ENCODE data around the gene DAPK3.
"Not testable (repeated sequence)": the region's sequence is repeated elsewhere in the genome, so short reads cannot be mapped to it uniquely, and the experiment has no call there.

Gene DAPK3

DNA sequence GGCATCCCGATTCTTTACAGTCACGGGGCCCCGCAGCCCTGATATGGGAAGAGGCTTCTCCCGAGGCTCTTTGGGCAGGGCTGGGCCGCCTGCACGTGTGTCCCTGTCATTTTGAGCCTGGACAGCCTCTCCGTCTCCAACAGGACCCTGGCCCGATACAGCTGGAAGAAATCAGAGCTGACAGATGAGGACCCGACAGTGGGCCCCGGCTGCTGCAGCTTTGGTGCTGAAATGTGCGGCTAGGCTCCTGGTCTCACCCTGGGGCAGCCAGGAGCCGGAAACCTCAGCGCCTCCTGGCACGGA is 39.9 kb upstream of the DAPK3 start:
- peaks cover 14% of the 10 kb centered on the region for H3K36me3 Mint-ChIP-seq
- no peak overlapping the region for H3K4me3 Mint-ChIP-seq
- no peak for DNase-seq (ENCODE audit: low spot score in 2 of 2)
- no peak for ATAC-seq
- peaks cover 35% of the 10 kb centered on the region for H3K4me1 Mint-ChIP-seq
- H3K9me3 Mint-ChIP-seq = no peaks in the 10 kb centered on the region
- H3K27ac Mint-ChIP-seq = peak overlapping the region; percentile 80

DNA sequence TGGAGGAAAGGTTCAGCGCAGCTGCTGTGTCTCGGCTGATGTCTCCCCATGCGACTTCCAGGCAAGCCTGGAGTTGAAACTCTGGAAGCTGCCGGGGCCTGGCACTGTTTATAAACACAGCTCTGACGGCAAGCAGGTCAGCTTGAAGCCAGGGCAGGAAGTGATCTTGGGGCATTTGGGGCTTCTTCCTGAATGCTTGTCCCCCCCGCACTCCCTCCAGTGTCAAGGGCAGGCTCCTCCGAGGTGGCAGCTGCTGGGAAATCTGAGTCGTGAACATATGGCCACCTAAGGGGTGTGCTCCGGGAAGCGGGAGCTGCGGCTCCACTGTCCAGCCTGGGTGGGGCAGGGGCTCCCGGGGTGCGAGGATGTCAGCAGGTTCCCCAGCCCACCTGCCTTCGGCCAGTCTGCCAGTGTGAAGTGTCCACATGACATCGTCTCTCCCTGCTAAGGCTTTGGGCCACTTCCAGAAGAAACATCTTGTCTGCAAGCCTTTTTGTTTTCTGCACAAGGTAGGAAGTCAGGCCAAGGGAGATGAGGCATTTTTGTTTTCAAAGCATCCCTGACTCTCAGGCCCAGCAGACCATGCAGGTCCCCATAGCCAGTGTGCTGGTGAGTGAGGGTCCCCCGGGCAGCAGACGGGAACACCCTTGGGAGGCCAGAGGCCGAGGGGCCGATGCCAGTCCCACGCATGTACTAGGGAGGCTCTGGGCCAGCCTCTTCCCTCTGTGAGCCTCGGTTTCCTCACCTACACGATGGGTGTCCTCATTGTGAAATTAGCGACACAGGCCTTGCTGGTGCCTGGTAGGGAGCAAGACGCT is 39.3 kb upstream of the DAPK3 start:
- H3K36me3 Mint-ChIP-seq = peaks cover 14% of the 10 kb centered on the region

DNA sequence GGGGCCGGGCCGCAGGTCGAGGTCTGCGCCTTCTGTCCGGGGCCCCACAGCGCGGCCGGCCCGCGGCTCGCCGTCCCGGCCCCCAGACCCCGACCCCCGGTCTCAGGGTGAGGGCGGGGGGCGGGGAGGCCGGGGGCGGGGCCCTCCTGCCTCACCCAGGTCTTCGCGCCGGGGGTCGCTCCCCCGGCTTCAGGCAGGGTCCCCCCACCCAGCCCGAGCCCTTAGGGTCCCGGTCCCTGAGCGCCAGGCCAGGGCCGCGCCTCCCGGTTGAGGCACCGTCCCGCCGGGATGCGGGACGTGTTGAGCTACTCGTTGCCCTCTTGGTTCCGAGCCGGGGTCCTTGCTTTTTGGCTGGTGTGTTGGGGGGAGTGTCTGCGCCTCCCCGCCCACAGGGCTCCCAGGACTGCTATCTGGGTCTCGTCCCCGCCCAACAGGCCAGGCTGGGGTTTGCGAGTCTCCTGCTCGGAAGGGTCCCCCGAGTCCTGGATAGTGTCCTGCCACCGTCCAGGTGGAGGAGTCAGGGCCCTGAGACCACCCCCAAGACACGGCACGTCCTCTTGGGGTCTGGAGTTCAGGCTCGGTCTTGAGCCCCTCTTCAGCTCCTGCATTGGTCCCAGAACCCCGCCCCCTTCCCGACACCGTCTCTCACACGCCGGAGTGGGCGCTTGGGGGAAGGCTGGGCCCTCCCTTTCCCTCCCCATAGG is 37.1 kb upstream of the DAPK3 start:
- Mint-ChIP-seq H3K9me3 (no peaks in the 10 kb centered on the region), H3K4me1 (peaks cover 32% of the 10 kb centered on the region), H3K36me3 (peaks cover 10% of the 10 kb centered on the region), H3K27ac (peak overlapping the region; percentile 83), H3K4me3 (peak overlapping the region; percentile 78)
- ATAC-seq (no peak), DNase-seq (ENCODE audit: low spot score in 2 of 2) (peak in 1 of 2 donors; percentile 63)

More for the DNA sequence above, 39.3 kb upstream of the DAPK3 start:
- H3K27ac Mint-ChIP-seq = peak overlapping the region; percentile 80
- no peak for DNase-seq (ENCODE audit: low spot score in 2 of 2)
- H3K4me1 Mint-ChIP-seq = peaks cover 35% of the 10 kb centered on the region
- peak overlapping the region; percentile 78 for H3K4me3 Mint-ChIP-seq
- ATAC-seq = no peak
- no peaks in the 10 kb centered on the region for H3K9me3 Mint-ChIP-seq

DNA sequence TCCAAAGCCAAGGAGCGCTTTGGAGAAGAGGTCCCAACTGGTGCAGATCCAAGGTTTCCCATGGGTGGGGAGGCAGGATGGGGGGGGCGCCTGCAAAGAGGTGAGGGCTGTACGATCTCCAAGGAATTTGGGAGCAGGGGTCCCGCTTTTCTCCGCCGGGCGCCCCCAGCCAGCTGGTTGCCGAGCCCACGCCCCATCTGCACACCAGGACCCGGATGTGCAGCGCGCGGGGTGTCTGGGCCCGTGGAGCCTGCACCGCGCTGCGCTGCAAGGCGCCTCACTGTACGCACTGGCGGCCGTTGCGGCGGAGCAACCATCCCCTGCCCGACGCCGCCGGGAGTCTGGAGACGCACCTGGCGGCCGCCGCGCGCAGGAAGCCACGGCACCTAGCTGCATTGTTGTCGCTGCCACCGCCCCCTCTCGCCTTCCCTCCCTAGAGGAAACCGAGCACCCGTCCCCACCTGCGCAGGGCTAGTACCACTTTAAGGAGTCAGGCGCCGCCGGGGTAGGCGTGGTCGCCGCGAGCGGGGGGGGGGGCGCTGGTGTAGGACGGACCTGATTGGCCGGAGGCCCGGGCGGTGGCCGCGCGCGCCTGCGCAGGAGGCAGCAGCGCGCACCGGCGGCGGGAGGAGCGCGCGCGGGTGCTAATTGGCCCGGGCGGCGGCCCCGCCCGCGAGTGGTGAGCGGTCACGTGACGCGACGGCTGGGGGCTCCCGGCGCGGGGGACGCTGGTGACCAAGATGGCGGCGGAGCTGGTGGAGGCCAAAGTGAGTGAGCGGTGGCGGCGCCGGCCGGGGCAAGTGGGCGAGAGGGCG is 36.3 kb upstream of the DAPK3 start, which contains the start of gene PIAS4:
Gene PIAS4 (plus strand): TSS at position 716 of the 815 bp plus-strand sequence. CDS start 25 bp downstream, at position 741.
- ATAC-seq (peak; percentile 94), DNase-seq (ENCODE audit: low spot score in 2 of 2) (peak; percentile 90 to 95)
- peak within 1 kb of the TSS; percentile 78 for H3K4me3 Mint-ChIP-seq
- H3K4me1 Mint-ChIP-seq = peaks cover 24% of the 10 kb centered on the region
- H3K36me3 Mint-ChIP-seq = peaks cover 6% of the 10 kb centered on the region
- peak within 1 kb of the TSS; percentile 83 for H3K27ac Mint-ChIP-seq
- H3K9me3 Mint-ChIP-seq = no peaks in the 10 kb centered on the region

DNA sequence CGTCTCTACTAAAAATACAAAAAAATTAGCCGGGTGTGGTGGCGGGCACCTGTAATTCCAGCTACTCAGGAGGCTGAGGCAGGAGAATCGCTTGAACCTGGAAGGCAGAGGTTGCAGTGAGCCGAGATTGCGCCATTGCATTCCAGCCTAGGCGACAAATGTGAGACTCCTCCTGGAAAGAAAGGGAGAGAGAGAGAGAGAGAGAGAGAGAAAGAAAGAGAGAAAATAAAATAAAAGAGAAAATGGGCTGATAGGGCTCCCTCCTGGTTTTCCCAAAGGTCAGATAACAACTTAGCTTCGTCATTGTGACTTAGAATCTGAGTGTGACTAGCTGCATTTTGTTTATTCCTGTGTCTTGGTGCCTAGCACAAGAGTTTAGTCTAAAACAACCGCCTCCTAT is 34.5 kb upstream of the DAPK3 start:
- peak overlapping the region; percentile 78 for H3K4me3 Mint-ChIP-seq
- not testable (repeated sequence) for ATAC-seq

DNA sequence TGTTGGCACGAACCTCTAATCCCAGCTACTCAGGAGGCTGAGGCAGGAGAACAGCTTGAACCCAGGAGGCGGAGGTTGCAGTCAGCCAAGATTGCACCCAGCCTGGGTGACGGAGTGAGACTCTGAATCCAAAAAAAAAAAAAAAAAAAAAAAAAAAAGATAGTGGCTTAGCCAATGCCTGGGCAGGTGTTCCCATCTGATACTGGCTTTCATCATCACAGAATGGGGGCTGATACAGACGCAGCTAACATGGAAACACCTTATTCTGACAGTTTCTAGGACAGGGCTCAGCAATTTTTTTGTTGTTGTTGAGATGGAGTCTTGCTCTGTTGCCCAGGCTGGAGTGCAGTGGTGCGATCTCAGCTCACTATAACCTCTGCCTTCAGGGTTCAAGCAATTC is 29.9 kb upstream of the DAPK3 start:
- DNase-seq (ENCODE audit: low spot score in 2 of 2); H3K4me3 Mint-ChIP-seq; H3K4me1 Mint-ChIP-seq; ATAC-seq; H3K9me3 Mint-ChIP-seq; H3K27ac Mint-ChIP-seq; H3K36me3 Mint-ChIP-seq: not testable (repeated sequence)

More for the DNA sequence above, 34.5 kb upstream of the DAPK3 start:
- H3K27ac Mint-ChIP-seq; H3K36me3 Mint-ChIP-seq; DNase-seq (ENCODE audit: low spot score in 2 of 2); H3K9me3 Mint-ChIP-seq: not testable (repeated sequence)
- peaks cover 17% of the 10 kb centered on the region for H3K4me1 Mint-ChIP-seq

DNA sequence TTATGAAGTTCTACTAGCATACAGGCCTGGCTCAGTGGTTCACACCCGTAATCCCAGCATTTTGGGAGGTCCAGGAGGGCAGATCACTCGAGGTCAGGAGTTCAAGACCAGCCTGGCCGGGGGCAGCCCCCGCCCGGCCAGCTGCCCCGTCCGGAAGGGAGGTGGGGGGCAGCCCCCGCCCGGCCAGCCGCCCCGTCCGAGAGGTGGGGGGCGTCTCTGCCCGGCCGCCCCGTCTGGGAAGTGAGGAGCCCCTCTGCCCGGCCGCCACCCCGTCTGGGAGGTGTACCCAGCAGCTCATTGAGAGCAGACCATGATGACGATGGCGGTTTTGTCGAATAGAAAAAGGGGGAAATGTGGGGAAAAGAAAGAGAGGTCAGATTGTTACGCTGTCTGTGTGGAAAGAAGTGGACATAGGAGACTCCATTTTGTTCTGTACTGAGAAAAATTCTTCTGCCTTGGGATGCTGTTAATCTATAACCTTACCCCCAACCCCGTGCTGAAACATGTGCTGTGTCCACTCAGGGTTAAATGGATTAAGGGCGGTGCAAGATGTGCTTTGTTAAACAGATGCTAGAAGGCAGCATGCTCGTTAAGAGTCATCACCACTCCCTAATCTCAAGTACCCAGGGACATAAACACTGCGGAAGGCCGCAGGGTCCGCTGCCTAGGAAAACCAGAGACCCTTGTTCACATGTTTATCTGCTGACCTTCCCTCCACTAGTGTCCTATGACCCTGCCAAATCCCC is 27.9 kb upstream of the DAPK3 start:
- not testable (repeated sequence) for H3K27ac Mint-ChIP-seq; H3K4me3 Mint-ChIP-seq; DNase-seq (ENCODE audit: low spot score in 2 of 2); H3K36me3 Mint-ChIP-seq; H3K4me1 Mint-ChIP-seq; ATAC-seq; H3K9me3 Mint-ChIP-seq

DNA sequence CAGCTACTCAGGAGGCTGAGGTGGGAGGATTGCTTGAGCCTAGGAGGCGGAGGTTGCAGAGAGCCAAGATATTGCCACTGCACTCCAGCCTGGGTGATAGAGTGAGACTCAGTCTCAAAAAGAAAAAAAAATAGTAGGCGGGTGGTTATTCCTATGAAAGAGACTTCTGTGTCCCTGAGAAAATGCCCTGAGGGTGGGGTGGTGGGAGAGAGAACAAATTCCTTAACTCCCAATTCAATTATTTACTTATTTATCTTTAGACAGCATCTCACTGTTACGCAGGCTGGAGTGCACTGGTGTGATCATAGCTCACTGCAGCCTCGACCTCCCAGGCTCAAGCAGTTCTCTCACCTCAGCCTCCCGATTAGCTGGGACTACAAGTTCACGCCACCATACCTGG is 24.7 kb upstream of the DAPK3 start:
- H3K9me3 Mint-ChIP-seq = peaks cover 3% of the 10 kb centered on the region
- DNase-seq (ENCODE audit: low spot score in 2 of 2) (no peak), ATAC-seq (no peak)
- H3K36me3 Mint-ChIP-seq = no peaks in the 10 kb centered on the region
- H3K27ac Mint-ChIP-seq = no peak overlapping the region
- no peak overlapping the region for H3K4me3 Mint-ChIP-seq
- H3K4me1 Mint-ChIP-seq = peaks cover 5% of the 10 kb centered on the region

DNA sequence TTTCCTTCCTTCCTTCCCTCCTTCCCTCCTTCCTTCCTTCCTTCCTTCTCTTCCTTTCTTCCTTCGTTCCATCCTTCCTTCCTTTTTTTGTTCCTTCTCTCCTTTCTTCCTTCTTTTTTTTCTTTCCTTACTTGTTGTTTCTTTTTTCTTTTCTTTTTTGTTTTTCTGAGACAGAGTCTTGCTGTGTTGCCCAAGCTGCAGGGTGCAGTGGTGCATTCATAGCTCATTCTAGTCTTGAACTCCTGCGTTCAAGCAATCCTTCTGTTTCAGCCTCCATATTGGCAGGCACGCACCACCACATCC is 19.9 kb upstream of the DAPK3 start:
- Mint-ChIP-seq H3K9me3 (peaks cover 3% of the 10 kb centered on the region), H3K27ac (peak overlapping the region; percentile 30), H3K4me3 (peak overlapping the region; percentile 80), H3K4me1 (peaks cover 16% of the 10 kb centered on the region), H3K36me3 (peaks cover 16% of the 10 kb centered on the region)
- ATAC-seq = no peak
- DNase-seq (ENCODE audit: low spot score in 2 of 2) = no peak

DNA sequence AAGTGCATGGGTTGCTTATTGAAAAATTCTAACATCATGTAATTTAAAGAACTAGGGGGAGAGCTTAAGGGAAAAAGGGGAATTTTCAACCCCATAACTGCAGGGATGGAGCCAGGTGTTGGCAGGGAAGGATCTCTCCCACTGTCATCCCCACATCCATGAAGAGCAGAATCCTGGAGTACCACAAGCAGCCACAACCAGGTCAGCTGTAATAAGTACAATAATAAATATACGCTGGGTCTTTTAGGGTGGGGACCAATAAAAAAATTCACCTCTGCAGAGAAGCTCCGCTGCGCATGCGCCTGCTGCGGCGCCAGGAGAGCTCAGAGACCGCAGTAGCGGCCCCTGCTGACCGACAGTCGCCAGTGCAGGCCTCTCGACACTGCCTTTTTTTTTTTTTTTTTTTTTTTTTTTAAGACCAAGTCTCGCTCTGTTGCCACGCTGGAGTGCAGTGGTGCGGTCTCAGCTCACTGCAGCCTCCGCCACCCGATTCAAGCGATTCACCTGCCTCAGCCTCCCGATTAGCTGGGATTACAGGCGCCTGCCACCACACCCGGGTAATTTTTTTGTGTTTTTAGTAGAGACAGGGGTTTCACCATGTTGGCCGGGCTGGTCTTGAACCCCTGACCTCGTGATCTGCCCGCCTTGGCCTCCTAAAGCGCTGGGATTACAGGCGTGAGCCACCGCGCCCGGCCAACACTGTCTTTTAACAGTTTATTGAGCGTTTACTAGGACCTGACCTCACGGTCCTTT is 16.9 kb upstream of the DAPK3 start:
- H3K27ac Mint-ChIP-seq = peak overlapping the region; percentile 63
- peak; percentile 46 for ATAC-seq
- H3K4me1 Mint-ChIP-seq = peaks cover 37% of the 10 kb centered on the region

DNA sequence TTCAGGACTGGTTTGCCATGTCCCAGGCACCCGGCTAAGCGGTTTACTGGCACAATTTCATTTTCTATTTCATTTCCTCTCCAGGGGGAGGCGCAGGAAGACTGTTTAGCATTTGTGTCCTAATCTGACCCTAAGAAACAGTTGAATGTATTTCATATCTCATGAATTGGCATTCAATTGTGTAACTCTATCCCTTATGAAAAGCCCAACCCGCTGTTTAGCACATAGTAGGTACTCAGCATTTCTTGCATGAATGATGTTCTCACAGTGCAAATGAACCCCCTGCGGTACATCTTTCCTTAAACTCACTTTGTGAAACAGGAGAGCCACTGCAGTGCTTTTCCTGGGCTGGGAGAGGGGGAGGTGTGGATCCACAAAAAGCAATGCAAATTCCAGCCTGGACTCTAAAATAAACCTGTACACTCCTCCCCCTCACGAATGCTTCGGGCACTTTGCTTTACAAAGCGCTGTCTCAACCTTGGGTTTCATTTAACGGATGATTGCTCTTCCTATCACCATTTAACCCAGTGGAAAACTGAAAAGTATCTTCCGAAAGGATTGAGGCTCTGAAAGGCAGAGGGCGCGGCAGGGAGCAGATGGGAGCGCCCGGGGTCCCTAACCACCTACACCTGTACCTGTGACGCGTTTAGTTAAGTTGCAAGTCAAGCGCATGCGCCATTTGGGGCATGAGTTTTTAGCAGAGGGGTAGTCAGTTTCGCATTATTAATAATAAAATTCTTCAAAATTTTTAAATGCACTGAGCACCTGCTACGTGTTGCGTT is 15.6 kb upstream of the DAPK3 start:
- peak overlapping the region; percentile 45 for H3K27ac Mint-ChIP-seq
- peaks cover 49% of the 10 kb centered on the region for H3K4me1 Mint-ChIP-seq
- DNase-seq (ENCODE audit: low spot score in 2 of 2) (peak in 1 of 2 donors; percentile 77), ATAC-seq (peak; percentile 30)
- peaks cover 58% of the 10 kb centered on the region for H3K36me3 Mint-ChIP-seq
- H3K4me3 Mint-ChIP-seq = peak overlapping the region; percentile 96
- peaks cover 3% of the 10 kb centered on the region for H3K9me3 Mint-ChIP-seq

More for the DNA sequence above, 16.9 kb upstream of the DAPK3 start:
- H3K9me3 Mint-ChIP-seq = peaks cover 3% of the 10 kb centered on the region
- peak overlapping the region; percentile 96 for H3K4me3 Mint-ChIP-seq
- H3K36me3 Mint-ChIP-seq = peaks cover 45% of the 10 kb centered on the region
- DNase-seq (ENCODE audit: low spot score in 2 of 2) = peak; percentile 84 to 91

DNA sequence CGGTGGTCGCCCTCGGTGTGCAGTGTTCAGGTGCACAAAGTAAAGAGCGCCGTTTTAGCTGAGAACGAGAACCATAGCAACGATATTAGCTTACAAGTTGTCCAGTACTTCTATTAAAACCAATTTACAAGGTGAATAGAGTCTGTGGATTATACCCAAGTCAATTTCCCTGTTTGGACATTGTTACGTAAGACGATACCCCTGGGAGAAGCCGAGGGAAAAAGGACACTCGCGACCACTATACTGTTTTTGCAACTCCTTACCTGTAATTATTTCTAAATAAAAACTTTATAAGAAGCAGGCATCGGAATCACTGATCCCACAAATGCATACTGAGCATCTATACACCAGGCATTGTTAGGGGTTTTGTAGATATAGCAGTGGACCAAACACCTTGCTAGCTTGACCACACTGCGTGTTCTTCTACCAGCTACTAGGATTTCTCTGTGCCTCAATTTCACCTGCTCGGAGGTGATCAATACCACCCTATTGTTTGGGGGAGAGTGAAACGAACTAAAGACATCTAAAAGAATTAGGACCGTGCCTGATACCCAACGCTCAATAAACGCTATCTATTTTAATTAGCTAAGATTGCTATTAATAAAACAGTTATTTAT is 14.9 kb upstream of the DAPK3 start:
- Mint-ChIP-seq H3K27ac (peak overlapping the region; percentile 99), H3K4me1 (peaks cover 50% of the 10 kb centered on the region), H3K4me3 (peak overlapping the region; percentile 96), H3K9me3 (peaks cover 1% of the 10 kb centered on the region), H3K36me3 (peaks cover 65% of the 10 kb centered on the region)
- DNase-seq (ENCODE audit: low spot score in 2 of 2) (peak in 1 of 2 donors; percentile 52), ATAC-seq (no peak)

DNA sequence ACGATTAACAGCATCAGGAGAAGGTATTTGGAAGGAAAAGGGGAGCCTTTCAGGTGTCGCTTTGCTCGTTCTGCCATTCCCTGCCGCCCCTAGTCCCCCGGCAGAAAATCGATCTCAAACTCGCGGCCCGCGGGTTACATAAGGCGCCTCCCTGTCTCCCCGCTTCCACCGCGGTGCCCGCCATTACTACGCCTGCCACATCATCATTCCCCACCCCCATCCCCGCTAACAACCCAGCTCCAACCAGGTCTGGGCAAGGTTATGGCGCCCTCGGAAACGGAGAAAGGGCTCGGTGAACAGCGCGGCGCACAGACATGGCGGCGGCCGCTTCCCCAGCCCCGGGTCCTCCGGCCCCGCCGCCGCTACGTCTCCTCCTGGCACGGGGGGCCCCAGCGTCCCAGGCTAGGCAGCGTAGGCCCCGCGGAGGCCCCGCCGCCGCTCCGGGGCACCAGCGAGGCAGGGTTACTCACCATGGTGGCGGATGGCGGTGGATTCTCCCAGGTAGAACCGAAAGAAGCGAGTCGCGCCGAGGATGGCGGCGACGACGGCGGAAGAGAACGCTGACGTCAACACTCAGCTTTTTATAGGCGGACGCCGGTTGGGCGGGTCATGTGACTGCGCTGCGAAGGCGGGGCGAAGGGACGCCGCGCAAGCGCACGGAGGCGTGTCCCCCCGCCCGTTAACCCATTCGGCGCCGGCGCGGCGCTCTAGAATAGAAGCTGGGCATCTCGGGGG is 14.2 kb upstream of the DAPK3 start, which contains the start of gene EEF2:
Gene EEF2 (minus strand): TSS at position 556 of the 735 bp plus-strand sequence. CDS start 83 bp downstream, at position 473.
- Mint-ChIP-seq H3K4me3 (peak within 1 kb of the TSS; percentile 96), H3K27ac (peak within 1 kb of the TSS; percentile 99), H3K36me3 (peaks cover 72% of the 10 kb centered on the region), H3K9me3 (no peaks in the 10 kb centered on the region), H3K4me1 (peaks cover 46% of the 10 kb centered on the region)
- ATAC-seq = peak; percentile 51
- DNase-seq (ENCODE audit: low spot score in 2 of 2) = peak; percentile 92 to 95

All from stimulated activated effector memory CD8-positive, alpha-beta T cell treated with anti-CD3 and anti-CD28 coated beads, Interleukin-12 subunit alpha, Interleukin-12 subunit beta, amount 100 ng/mL, for 72 hours (primary cell).